HEK293 (cell line): ENCODE results near the gene PRKCA.
A peak's percentile ranks its signal among the peaks of the same experiment; 100 is the strongest.

Experiments
- CTCF ChIA-PET: fragments of 350-600 bp; formaldehyde crosslinking; extraction: SDS; loops from one replicate; lab custom pipeline; 2021; ENCODE audit warnings: antibody characterized with exemption; lab: Yijun Ruan, JAX
- POLR2A ChIA-PET: fragments of 300-600 bp; formaldehyde crosslinking; extraction: SDS; loops from one replicate; lab custom pipeline; 2020; ENCODE audit warnings: antibody characterized with exemption, inconsistent platforms; lab: Yijun Ruan, JAX
- H3K27ac ChIP-seq: fragments of 200-500 bp; sonication (Bioruptor generic); 2 replicates; pipeline ENCODE4 v1.5.1; 2014; ENCODE audit warnings: low read depth, low read length, control low read depth, inconsistent platforms; ENCODE audit errors: extremely low read depth
- H3K36me3 ChIP-seq, 2 experiments: fragments of 200-500 bp in 1 of 2; sonication (Bioruptor generic) in 1 of 2; 1 replicate in 1 of 2; 2 replicates in 1 of 2; pipeline ENCODE4 v1.5.1; 2014 to 2017; ENCODE audit warnings: inconsistent platforms in 2 of 2, low read length in 2 of 2; ENCODE audit not compliant: control insufficient read depth in 2 of 2, insufficient read depth in 1 of 2
- H3K4me1 ChIP-seq: fragments of 200-500 bp; sonication (Bioruptor generic); 2 replicates; pipeline ENCODE4 v1.5.1; 2014; ENCODE audit warnings: mild to moderate bottlenecking, low read length, inconsistent platforms; ENCODE audit not compliant: control insufficient read depth, insufficient read depth
- H3K4me3 ChIP-seq: 2 replicates; pipeline ENCODE4 v1.5.1; 2011; ENCODE audit warnings: low read depth, mild to moderate bottlenecking, control low read depth, low read length, moderate library complexity
- H3K9me3 ChIP-seq: fragments of 200-500 bp; sonication (Bioruptor generic); 2 replicates; pipeline ENCODE4 v1.5.1; 2014; ENCODE audit warnings: low read depth, low read length, inconsistent platforms; ENCODE audit not compliant: control insufficient read depth, insufficient read depth
- OSR2 ChIP-seq: fragments of 450-650 bp; formaldehyde crosslinking; IDR thresholded peaks from 2 replicates; pipeline ENCODE4 v1.5.1; 2016; ENCODE audit warnings: missing biosample characterization, missing genetic modification characterization
- PRDM4 ChIP-seq: fragments of 450-650 bp; formaldehyde crosslinking; IDR thresholded peaks from 2 replicates; pipeline ENCODE4 v1.5.1; 2017; ENCODE audit warnings: missing biosample characterization, missing genetic modification characterization
- SCRT2 ChIP-seq: fragments of 450-650 bp; formaldehyde crosslinking; IDR thresholded peaks from 2 replicates; pipeline ENCODE4 v1.5.1; 2016; ENCODE audit warnings: missing biosample characterization, missing genetic modification characterization
- TRIM28 ChIP-seq: IDR thresholded peaks from 2 replicates; pipeline ENCODE4 v1.6.1; 2011; ENCODE audit warnings: low read length, control low read depth, borderline replicate concordance
- ZNF10 ChIP-seq: fragments of 450-650 bp; formaldehyde crosslinking; IDR thresholded peaks from 2 replicates; pipeline ENCODE4 v1.5.1; 2017; ENCODE audit warnings: missing biosample characterization, missing genetic modification characterization
- ZNF148 ChIP-seq: fragments of 450-650 bp; formaldehyde crosslinking; IDR thresholded peaks from 2 replicates; pipeline ENCODE4 v1.5.0; 2017; ENCODE audit warnings: missing biosample characterization, missing genetic modification characterization, borderline replicate concordance
- ZNF155 ChIP-seq: fragments of 450-650 bp; formaldehyde crosslinking; IDR thresholded peaks from 2 replicates; pipeline ENCODE4 v1.5.1; 2016; ENCODE audit warnings: missing biosample characterization, missing genetic modification characterization
- ZNF211 ChIP-seq: fragments of 450-650 bp; formaldehyde crosslinking; IDR thresholded peaks from 2 replicates; pipeline ENCODE4 v1.5.1; 2016; ENCODE audit warnings: low read depth, missing biosample characterization, missing genetic modification characterization
- ZNF26 ChIP-seq: fragments of 450-650 bp; formaldehyde crosslinking; IDR thresholded peaks from 2 replicates; pipeline ENCODE4 v1.5.1; 2016; ENCODE audit warnings: missing biosample characterization, missing genetic modification characterization
- ZNF561 ChIP-seq: fragments of 450-650 bp; IDR thresholded peaks from 2 replicates; pipeline ENCODE4 v1.5.1; 2018; ENCODE audit warnings: missing biosample characterization, missing genetic modification characterization, borderline replicate concordance
- ZNF654 ChIP-seq: fragments of 450-650 bp; formaldehyde crosslinking; IDR thresholded peaks from 2 replicates; pipeline ENCODE4 v1.5.1; 2016; ENCODE audit warnings: low read depth, missing biosample characterization, missing genetic modification characterization
- ZNF830 ChIP-seq: fragments of 450-650 bp; IDR thresholded peaks from 2 replicates; pipeline ENCODE4 v1.5.0; 2018; ENCODE audit warnings: missing biosample characterization, missing genetic modification characterization, low read depth, mild to moderate bottlenecking, moderate library complexity
- ZSCAN16 ChIP-seq: fragments of 450-650 bp; formaldehyde crosslinking; IDR thresholded peaks from 2 replicates; pipeline ENCODE4 v1.5.1; 2016; ENCODE audit warnings: missing biosample characterization, missing genetic modification characterization
- ZXDB ChIP-seq: fragments of 450-650 bp; formaldehyde crosslinking; IDR thresholded peaks from 2 replicates; pipeline ENCODE4 v1.5.1; 2016; ENCODE audit warnings: missing biosample characterization, missing genetic modification characterization
- TF ChIP-seq, protein P1 (sequence below): fragments of 450-650 bp; formaldehyde crosslinking; IDR thresholded peaks from 2 replicates; pipeline ENCODE4 v1.5.1; 2017; ENCODE audit warnings: missing biosample characterization, mild to moderate bottlenecking, missing genetic modification characterization, moderate library complexity
- TF ChIP-seq, protein P2 (sequence below): fragments of 450-650 bp; formaldehyde crosslinking; IDR thresholded peaks from 2 replicates; pipeline ENCODE4 v1.5.1; 2017; ENCODE audit warnings: missing biosample characterization, missing genetic modification characterization

The PRKCA gene

GRCh38 chr17:66330646-66331037 lies 28.2 kb downstream of the PRKCA start (continued):
- no peak for TF ChIP-seq PRDM4 (tag by site-specific recombination)
- TF ChIP-seq ZNF561 (tag by site-specific recombination), result no peak
- no peak for TF ChIP-seq ZSCAN16 (tag by site-specific recombination)
- TF ChIP-seq, protein P1, sequence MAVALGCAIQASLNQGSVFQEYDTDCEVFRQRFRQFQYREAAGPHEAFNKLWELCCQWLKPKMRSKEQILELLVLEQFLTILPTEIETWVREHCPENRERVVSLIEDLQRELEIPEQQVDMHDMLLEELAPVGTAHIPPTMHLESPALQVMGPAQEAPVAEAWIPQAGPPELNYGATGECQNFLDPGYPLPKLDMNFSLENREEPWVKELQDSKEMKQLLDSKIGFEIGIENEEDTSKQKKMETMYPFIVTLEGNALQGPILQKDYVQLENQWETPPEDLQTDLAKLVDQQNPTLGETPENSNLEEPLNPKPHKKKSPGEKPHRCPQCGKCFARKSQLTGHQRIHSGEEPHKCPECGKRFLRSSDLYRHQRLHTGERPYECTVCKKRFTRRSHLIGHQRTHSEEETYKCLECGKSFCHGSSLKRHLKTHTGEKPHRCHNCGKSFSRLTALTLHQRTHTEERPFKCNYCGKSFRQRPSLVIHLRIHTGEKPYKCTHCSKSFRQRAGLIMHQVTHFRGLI (tag by site-specific recombination), result no peak
- TF ChIP-seq ZNF830 (tag by site-specific recombination), result no peak

DNA sequence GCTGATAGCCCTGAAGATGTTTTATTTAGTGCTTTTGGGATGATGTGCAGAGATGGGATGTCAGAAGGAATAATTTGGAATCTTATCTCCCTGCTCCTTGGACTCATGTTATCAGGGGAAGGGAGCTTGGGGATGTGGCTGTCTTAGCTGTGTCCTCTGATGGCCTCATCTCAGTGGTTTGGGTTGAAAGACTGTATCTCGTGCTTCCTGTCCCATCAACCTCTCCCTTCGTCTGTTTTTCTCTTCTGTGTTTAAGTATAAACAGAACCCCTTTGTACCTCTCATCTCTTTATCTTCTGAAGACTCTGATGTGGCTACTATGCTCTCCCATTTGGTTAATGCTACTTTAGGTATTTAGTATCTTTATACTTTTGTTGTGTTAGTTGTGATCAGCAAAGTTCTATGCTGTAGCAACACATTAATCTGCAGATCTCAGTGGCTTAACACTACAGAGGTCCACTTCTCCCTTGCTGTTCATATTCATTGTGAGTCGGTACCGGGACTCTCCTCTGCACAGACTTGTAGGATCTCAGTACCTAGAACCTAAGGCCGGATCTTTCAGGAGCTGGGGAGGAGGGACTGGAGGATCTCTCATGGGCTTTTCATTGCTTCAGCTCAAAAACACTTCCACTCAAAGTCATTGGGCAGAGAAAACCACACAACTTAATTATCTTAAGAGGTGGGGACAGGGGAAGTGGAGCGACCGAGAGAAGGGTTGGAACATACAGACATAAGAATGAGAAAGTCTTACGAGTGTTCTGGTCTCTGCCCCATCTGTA lies 28.8 kb downstream of the PRKCA start:
- Histone ChIP-seq H3K27ac (no peak overlapping the region), H3K9me3 (no peaks in the 10 kb centered on the region), H3K36me3 (no peaks in the 10 kb centered on the region), H3K4me1 (peaks cover 9% of the 10 kb centered on the region), H3K4me3 (no peak overlapping the region)
- CTCF ChIA-PET, result interaction anchor here (0.5 to 0.7 kb wide), 3 partner anchors 10 to 1037 kb away, joined by 3 to 5 read pairs (median 3); no protein-coding TSS in a partner anchor
- POLR2A ChIA-PET, result no interaction called here
- TF ChIP-seq TRIM28 (0 out of 2 replicates have a peak, but pooled peaks have one; percentile 63), ZNF10 (tag by site-specific recombination) (peak; percentile 51; the same call in 1 of the 2 replicates), ZSCAN16 (tag by site-specific recombination) (no peak)

GRCh38 chr17:66335797-66336196 lies 33.4 kb downstream of the PRKCA start:
- H3K9me3 ChIP-seq, result no peaks in the 10 kb centered on the region
- no peak overlapping the region for H3K4me3 ChIP-seq
- H3K27ac ChIP-seq, result no peak overlapping the region
- ChIA-PET CTCF (interaction anchor here (2.4 kb wide), 1 partner anchor 10 kb away, joined by 8 read pairs; no protein-coding TSS in a partner anchor), POLR2A (no interaction called here)
- no peaks in the 10 kb centered on the region for H3K36me3 ChIP-seq
- peaks cover 30% of the 10 kb centered on the region for H3K4me1 ChIP-seq
- TF ChIP-seq ZNF654, result no peak
- TF ChIP-seq ZNF211 (tag by site-specific recombination), result no peak
- peak; percentile 31; the same call in 1 of the 2 replicates for TF ChIP-seq ZXDB
- TF ChIP-seq ZNF148 (tag by site-specific recombination), result no peak
- TF ChIP-seq SCRT2 (tag by site-specific recombination), result no peak
- TF ChIP-seq OSR2 (tag by site-specific recombination), result peak; percentile 44; the same call in 1 of the 2 replicates
- TF ChIP-seq, protein P2, sequence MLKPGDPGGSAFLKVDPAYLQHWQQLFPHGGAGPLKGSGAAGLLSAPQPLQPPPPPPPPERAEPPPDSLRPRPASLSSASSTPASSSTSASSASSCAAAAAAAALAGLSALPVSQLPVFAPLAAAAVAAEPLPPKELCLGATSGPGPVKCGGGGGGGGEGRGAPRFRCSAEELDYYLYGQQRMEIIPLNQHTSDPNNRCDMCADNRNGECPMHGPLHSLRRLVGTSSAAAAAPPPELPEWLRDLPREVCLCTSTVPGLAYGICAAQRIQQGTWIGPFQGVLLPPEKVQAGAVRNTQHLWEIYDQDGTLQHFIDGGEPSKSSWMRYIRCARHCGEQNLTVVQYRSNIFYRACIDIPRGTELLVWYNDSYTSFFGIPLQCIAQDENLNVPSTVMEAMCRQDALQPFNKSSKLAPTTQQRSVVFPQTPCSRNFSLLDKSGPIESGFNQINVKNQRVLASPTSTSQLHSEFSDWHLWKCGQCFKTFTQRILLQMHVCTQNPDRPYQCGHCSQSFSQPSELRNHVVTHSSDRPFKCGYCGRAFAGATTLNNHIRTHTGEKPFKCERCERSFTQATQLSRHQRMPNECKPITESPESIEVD, result peak; percentile 58
- TF ChIP-seq ZNF26 (tag by site-specific recombination), result no peak
- no peak for TF ChIP-seq ZNF155 (tag by site-specific recombination)
